HepG2 (cell line): ENCODE data around the gene CDYL2.

ENCODE experiments used
- SRSF4 ChIP-seq: fragments of 200-400 bp; formaldehyde crosslinking; IDR thresholded peaks from one replicate; pipeline ENCODE4 v1.6.1; 2018; ENCODE audit warnings: mild to moderate bottlenecking, low read depth, low read length, moderate library complexity; ENCODE audit not compliant: poor library complexity, severe bottlenecking
- TF ChIP-seq, protein P1 (sequence below): sonication (generic); formaldehyde crosslinking; IDR thresholded peaks from 2 replicates; pipeline ENCODE4 v1.5.1; 2020; ENCODE audit warnings: mild to moderate bottlenecking, missing genetic modification reagents, moderate library complexity
- TF ChIP-seq, protein P2 (sequence below): sonication (generic); formaldehyde crosslinking; IDR thresholded peaks from 2 replicates; pipeline ENCODE4 v1.4.0; 2020; ENCODE audit warnings: missing genetic modification reagents, low read depth, mild to moderate bottlenecking, borderline replicate concordance

DNA sequence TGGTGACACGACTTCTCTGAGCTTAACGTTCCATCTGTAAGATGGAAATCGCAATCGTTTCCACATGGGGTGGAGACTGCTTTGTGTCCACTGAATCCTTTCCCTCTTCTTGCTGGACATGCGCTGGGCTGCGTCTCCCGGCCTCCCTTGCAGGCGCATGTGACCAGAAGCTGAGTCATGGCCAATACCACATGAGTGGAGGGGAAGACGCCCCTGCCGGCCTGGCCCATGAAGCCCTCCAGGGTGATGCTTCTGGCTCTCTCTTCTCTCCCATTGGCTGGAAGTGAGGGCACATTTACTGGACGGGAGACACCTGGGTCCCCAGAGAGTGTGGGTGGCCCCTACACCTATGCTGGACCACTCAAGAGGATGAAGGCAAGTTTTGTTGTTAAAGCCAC, 192.5 kb downstream of the CDYL2 start:
- no peak for TF ChIP-seq SRSF4
- TF ChIP-seq, protein P1, sequence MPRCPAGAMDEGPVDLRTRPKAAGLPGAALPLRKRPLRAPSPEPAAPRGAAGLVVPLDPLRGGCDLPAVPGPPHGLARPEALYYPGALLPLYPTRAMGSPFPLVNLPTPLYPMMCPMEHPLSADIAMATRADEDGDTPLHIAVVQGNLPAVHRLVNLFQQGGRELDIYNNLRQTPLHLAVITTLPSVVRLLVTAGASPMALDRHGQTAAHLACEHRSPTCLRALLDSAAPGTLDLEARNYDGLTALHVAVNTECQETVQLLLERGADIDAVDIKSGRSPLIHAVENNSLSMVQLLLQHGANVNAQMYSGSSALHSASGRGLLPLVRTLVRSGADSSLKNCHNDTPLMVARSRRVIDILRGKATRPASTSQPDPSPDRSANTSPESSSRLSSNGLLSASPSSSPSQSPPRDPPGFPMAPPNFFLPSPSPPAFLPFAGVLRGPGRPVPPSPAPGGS (CRISPR knock-in tag): no peak
- TF ChIP-seq, protein P2, sequence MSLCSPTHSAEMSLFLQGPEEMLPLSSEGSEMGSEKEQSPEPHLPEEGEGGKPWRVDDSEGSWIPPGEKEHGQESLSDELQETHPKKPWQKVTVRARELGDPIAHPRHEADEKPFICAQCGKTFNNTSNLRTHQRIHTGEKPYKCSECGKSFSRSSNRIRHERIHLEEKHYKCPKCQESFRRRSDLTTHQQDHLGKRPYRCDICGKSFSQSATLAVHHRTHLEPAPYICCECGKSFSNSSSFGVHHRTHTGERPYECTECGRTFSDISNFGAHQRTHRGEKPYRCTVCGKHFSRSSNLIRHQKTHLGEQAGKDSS (CRISPR knock-in tag): no peak
